Body of pancreas (tissue), 4 donors: ENCODE results near the gene TEP1. TPM values are rescaled to one million over a fixed set of nuclear protein-coding genes. Genes with fewer than 3 reads are reported as not detected.

ENCODE experiments used
- ATAC-seq: fragments of 150-250 bp; one replicate; pipeline ENCODE4 v1.9.1; 2016
- DNase-seq, 4 donors: peaks; one replicate each; pipeline ENCODE4 v3.0.0-alpha.2; 2019
- H3K27ac ChIP-seq, 4 donors: fragments of 200-600 bp; sonication (generic); 1 replicate in 3 of 4; 2 replicates in 1 of 4; pipeline versions ENCODE4 v1.5.1 to v1.6.1; 2016 to 2019; ENCODE audit warnings: mild to moderate bottlenecking in 1 of 4, mixed read lengths in 1 of 4, moderate library complexity in 1 of 4
- H3K27me3 ChIP-seq, 2 donors: fragments of 200-600 bp; sonication (generic); one replicate each; pipeline ENCODE4 v1.6.0; 2016; ENCODE audit warnings: mild to moderate bottlenecking in 1 of 2
- H3K36me3 ChIP-seq, 2 donors: fragments of 200-600 bp; sonication (generic); replicated peaks in 1 of 2; 2 replicates each; pipeline ENCODE4 v1.5.1; 2016; ENCODE audit warnings: low read depth in 2 of 2; ENCODE audit not compliant: insufficient read depth in 1 of 2
- H3K4me1 ChIP-seq: fragments of 200-600 bp; sonication (generic); one replicate; pipeline ENCODE4 v1.6.0; 2016
- H3K4me3 ChIP-seq, 2 donors: fragments of 200-600 bp; sonication (generic); 1 replicate in 1 of 2; 2 replicates in 1 of 2; pipeline ENCODE4 v1.5.1; 2016 to 2019
- H3K9me3 ChIP-seq, 3 donors: fragments of 200-600 bp; sonication (generic); 1 replicate in 2 of 3; 2 replicates in 1 of 3; pipeline ENCODE4 v1.5.1; 2016
- POLR2A ChIP-seq, 3 donors: fragments of 450-650 bp; IDR thresholded peaks; one replicate each; pipeline ENCODE4 v1.6.1; 2016; ENCODE audit warnings: antibody characterized with exemption in 3 of 3, mild to moderate bottlenecking in 2 of 3
- WGBS, 2 donors: methylation state at CpG; one replicate each; pipeline ENCODE4 v1.1.5; 2017; 5-methylcytosine and 5-hydroxymethylcytosine counted together
- intact Hi-C: fragments of 100-400 bp; cut with DNase I; formaldehyde crosslinking; loops from one replicate; pipeline ENCODE4 v1.15.1; 2023
- total RNA-seq, 2 donors: library from RNA; depleted of rRNA; stranded (reverse); fragments of >200 nt; gene quantifications; one replicate each; pipeline ENCODE4 v1.1.0, GENCODE V29; 2016
- TF ChIP-seq, protein P1 (sequence below), 7 experiments: fragments of 450-650 bp in 4 of 7; fragments of 200-600 bp in 3 of 7; sonication (generic) in 3 of 7; IDR thresholded peaks; one replicate each; pipeline ENCODE4 v1.5.1; 2016 to 2019; ENCODE audit warnings: antibody characterized with exemption in 7 of 7

Gene TEP1
- total RNA-seq, 2 donors from 2014 or later, result 32.3 to 35.3 TPM

GRCh38 chr14:20438664-20439063, 25.4 kb upstream of the TEP1 start:
- intact Hi-C loops, result no loop called here
- WGBS, 2 donors, result 77 to 78% methylated on average over 7 of the region's 7 CpGs
- no peak for DNase-seq
- ATAC-seq, result no peak
- TF ChIP-seq POLR2A (IDR thresholded peaks at IDR 0.05), result no peak
- TF ChIP-seq, protein P1, sequence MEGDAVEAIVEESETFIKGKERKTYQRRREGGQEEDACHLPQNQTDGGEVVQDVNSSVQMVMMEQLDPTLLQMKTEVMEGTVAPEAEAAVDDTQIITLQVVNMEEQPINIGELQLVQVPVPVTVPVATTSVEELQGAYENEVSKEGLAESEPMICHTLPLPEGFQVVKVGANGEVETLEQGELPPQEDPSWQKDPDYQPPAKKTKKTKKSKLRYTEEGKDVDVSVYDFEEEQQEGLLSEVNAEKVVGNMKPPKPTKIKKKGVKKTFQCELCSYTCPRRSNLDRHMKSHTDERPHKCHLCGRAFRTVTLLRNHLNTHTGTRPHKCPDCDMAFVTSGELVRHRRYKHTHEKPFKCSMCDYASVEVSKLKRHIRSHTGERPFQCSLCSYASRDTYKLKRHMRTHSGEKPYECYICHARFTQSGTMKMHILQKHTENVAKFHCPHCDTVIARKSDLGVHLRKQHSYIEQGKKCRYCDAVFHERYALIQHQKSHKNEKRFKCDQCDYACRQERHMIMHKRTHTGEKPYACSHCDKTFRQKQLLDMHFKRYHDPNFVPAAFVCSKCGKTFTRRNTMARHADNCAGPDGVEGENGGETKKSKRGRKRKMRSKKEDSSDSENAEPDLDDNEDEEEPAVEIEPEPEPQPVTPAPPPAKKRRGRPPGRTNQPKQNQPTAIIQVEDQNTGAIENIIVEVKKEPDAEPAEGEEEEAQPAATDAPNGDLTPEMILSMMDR (IDR thresholded peaks at IDR 0.05), result no peak
- no peak overlapping the region for H3K4me3 ChIP-seq
- H3K27ac ChIP-seq, result no peak overlapping the region
- no peaks in the 10 kb centered on the region for H3K9me3 ChIP-seq
- H3K4me1 ChIP-seq, result no peaks in the 10 kb centered on the region
- no peaks in the 10 kb centered on the region for H3K36me3 ChIP-seq
- no peaks in the 10 kb centered on the region for H3K27me3 ChIP-seq

DNA sequence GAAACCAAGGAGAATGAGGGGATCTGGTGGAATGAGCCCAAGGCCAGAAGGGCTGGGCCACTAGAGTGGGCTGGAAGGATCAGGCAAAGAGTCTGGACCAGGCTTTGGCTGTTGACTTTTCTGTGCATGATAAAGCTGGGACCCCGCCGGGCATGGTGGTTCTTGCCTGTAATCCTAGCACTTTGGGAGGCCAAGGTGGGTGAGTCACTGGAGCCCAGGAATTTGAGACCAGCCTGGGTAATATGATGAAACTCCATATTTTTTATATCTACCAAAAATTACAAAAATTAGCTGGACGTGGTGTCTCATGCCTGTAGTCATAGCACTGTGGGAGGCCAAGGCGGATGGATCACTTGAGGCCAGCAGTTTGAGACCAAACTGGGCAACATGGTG, 23.1 kb upstream of the TEP1 start:
- ATAC-seq (no peak), DNase-seq (no peak)
- Histone ChIP-seq H3K9me3 (no peaks in the 10 kb centered on the region), H3K27ac (no peak overlapping the region), H3K27me3 (no peaks in the 10 kb centered on the region), H3K36me3 (no peaks in the 10 kb centered on the region), H3K4me1 (no peaks in the 10 kb centered on the region), H3K4me3 (no peak overlapping the region)
- TF ChIP-seq, protein P1 (IDR thresholded peaks at IDR 0.05), result no peak
- TF ChIP-seq POLR2A (IDR thresholded peaks at IDR 0.05), result no peak
- intact Hi-C loops, result no loop called here
- 78 to 81% methylated on average over 4 of the region's 4 CpGs for WGBS, 2 donors

DNA sequence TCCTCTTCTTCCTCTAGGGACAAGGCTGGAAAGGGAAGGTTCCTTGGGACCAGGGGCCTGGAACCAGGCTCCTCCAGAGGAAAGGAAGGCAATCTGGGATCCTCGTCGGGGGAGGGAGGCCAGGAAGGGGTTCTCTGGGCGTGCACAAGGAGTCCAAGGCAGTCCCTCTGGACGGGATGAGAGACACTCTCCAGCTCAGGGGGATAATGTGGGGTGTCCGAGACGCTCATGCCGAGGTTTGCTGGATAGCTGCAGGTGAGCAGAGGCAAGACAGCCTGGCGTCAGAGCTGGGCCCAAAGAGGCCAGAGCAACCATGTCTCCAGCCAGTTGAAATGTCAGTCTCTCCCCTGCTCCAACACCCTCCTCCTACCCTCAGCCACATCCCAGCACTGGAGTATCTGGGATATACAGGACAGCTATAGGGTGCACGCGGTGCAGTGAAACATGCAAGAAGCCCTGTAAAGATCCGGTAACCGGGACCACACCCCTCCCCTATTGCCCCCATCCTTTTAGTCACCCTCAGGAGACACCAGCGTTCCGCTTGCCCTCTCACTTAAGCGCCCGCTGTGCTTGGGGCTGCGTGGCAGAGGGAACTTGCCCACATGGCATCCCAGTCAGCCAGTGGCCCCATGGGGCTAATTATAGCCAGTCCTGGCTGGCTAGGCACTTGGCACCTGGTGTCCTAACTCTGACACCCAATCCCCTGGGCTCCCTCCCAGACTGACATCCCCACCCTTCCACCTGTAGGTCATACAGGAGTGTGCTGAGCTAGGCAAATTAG, 22.5 kb upstream of the TEP1 start, which contains the start of gene KLHL33:
TSS of gene KLHL33 (minus strand) at position 585 of the 781 bp plus-strand sequence. CDS start at position 230, 355 bp downstream.
- ATAC-seq, result no peak
- no peak for DNase-seq
- TF ChIP-seq, protein P1 (IDR thresholded peaks at IDR 0.05), result no peak
- no peak for TF ChIP-seq POLR2A (IDR thresholded peaks at IDR 0.05)
- 74 to 90% methylated on average over 9 to 17 of the region's 17 CpGs for WGBS, 2 donors
- intact Hi-C loops, result no loop called here
- H3K27ac ChIP-seq, result no peak within 1 kb of the TSS
- H3K36me3 ChIP-seq, result no peaks in the 10 kb centered on the region
- H3K4me3 ChIP-seq, result no peak within 1 kb of the TSS
- H3K4me1 ChIP-seq, result no peaks in the 10 kb centered on the region
- H3K27me3 ChIP-seq, result no peaks in the 10 kb centered on the region
- no peaks in the 10 kb centered on the region for H3K9me3 ChIP-seq

- Histone ChIP-seq H3K9me3 (no peaks in the 10 kb centered on the region), H3K27me3 (no peaks in the 10 kb centered on the region), H3K4me1 (peaks cover 8% of the 10 kb centered on the region), H3K27ac (no peak overlapping the region), H3K4me3 (no peak overlapping the region), H3K36me3 (no peaks in the 10 kb centered on the region)
- intact Hi-C loops, result no loop called here
- ATAC-seq, result no peak
- no peak for TF ChIP-seq POLR2A (IDR thresholded peaks at IDR 0.05)
- peak in 3 of 4 donors; percentile 32 to 40 (median 34) for DNase-seq
- WGBS, 2 donors, result 33 to 48% methylated on average over 9 to 40 of the region's 44 CpGs
Observed at GRCh38 chr14:20434701-20435581, 21.6 kb upstream of the TEP1 start.
